ENCODE results near the gene TMBIM1.

TMBIM1 gene, protein sequence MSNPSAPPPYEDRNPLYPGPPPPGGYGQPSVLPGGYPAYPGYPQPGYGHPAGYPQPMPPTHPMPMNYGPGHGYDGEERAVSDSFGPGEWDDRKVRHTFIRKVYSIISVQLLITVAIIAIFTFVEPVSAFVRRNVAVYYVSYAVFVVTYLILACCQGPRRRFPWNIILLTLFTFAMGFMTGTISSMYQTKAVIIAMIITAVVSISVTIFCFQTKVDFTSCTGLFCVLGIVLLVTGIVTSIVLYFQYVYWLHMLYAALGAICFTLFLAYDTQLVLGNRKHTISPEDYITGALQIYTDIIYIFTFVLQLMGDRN

GRCh38 chr2:218292048-218293014 is at the start of gene TMBIM1:
Gene TMBIM1, minus strand, starts transcription at chr2:218292503. Its CDS starts 10,362 bp downstream, at chr2:218282141.
- DNase-seq = peak; percentile 87

DNA sequence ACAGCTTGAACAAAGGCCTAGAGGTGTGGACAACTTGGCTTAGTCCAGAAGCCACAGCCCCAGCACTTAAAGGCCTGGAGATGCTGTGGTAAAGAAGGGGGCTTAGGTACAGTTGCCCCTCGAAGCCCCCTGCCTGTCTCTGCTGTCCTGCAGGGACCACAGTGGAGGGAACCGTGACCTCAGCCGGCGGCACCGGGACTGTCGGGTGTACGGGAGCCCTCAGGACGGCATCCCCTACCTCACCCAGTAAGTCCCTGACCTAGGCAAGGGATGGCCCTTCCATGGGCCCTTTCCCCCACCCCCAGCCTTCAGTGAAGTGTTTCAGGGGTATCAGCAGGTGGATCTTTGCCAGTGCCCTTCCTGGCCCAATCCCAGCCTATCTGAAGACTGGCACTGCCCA is 49.1 kb upstream of the TMBIM1 start:
- DNase-seq = no peak

DNA sequence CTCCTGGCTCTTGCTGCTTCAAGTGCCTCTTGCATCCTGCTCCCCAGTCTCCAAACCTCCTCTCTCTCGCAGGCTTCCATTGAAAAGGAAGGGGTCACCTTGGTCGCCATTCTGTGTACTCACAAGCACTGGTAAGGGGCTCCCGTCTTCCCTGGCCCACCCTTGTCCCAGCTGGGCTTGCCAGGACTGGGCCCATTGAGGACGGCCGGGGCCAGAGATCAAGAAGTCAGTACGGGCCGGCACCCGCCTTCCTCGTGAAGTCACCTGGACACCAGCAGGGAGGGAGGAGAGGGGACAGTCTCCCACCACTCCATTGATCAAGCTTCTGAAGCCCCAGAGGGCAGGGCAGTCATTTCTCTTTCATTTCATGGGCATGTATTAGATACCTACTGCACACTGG is 48.4 kb upstream of the TMBIM1 start:
- DNase-seq = no peak

- no peak for DNase-seq
Measured at GRCh38 chr2:218334531-218334930, 42.2 kb upstream of the TMBIM1 start.

DNA sequence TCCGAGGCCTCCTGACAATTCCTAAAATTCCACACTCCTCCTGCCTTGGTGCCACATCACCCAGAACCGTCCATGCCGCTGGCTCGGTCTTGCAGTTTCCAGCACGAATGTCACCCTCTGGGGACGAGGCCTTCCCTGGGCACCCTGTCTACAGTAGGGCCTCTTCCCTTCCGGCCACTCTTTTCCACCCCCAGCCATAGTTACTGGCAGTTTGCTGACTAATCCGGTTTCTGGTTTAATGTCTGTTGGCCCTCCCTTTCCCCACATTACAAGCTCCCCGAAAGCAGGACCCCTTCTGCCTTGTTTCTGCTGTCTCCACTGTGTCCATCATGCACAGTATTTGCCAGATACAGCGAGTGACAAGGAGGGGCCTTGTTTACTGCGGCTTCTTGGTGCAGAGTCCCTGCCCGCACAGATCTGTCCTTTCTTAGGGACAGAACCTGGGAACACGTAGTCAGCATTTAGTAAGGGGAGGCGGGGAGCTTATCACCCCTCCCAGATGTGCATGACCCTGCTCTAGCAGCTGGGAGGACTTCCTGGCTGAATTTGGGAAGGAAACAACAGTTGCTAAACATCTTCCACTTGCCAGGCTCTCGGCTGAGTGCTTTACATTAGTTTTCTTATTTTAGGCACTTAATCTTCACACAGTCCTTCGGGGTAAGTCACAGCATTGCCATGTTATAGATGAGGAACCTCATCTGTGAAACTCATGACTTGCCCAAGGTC is 40.8 kb upstream of the TMBIM1 start:
- no peak for DNase-seq

DNA sequence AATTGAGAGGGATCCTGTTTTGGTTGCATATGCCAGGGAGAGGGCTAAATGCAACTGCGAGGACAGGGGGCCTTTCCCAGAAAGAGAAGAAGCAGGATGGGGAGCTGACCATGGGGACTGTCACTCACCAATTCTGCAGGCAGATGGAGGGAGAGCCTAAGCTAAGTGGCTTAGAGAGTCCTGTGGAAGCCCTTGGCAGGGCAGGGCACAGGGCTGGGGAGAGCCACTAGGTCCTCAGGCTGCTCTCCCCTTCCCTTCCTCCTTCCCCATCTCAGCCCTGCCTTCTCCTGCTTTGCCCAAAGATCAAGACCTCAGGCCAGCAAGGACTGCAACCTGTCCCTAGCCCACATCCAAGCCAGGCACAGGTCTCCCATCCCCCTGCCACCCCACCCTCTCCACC is 40.0 kb upstream of the TMBIM1 start:
- no peak for DNase-seq

DNA sequence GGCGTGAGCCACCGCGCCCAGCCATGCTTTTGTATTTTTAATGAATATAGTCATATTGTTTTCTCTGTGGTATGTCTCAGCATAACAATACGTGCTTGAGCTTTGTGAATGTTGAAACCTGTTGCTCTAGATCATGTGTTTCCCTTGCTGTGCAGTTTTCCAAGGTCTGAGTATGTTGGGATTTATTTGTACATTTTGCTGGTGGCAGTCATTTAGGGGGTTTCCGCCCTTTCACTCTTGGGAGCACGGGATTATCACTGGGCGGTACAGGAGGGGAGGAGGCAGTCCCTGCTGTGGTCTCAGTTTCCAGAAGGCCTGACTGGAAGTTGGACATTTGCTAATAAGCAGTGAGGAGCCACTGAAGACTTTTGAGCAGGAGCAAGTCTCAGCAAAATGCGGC is 39.4 kb upstream of the TMBIM1 start:
- no peak for DNase-seq

- no peak for DNase-seq
Measured at GRCh38 chr2:218329826-218330593, 37.7 kb upstream of the TMBIM1 start.

DNA sequence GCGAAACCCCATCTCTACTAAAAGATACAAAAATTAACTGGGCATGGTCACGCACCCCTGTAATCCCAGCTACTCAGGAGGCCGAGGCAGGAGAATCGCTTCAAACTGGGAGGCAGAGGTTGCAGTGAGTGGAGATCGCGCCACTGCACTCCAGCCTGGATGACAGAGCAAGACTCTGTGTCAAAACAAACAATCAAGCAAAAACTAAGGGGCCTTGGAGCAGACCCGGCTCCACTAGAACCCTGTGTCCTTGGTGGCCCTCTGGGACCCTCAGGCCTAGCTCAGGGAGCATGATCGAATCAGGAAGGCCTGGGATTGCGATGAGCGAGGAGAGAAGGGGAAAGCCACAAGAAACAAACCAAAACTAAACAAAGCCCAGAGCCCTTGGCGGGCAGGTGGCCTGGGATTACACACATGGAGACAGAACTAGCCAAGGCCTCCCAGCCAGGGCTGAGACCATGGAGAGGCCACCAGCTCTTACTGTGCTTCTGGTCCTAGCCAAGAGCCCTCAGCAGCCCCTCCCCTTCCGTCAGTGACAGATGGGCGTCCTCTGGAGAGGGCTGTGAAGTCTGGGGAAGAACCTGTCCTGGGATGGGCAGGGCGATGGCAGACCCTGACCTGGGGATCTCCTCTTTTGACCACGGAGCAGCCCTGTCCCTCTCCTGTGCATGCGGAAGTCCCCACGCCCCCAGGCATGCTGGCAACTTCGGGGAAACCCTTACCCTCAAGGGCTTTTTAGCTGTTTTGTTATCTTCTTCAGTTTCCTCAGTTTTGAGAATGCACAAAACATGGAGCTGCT is 36.9 kb upstream of the TMBIM1 start:
- no peak for DNase-seq

GRCh38 chr2:218328294-218328693 is 36.0 kb upstream of the TMBIM1 start:
- DNase-seq = no peak

DNA sequence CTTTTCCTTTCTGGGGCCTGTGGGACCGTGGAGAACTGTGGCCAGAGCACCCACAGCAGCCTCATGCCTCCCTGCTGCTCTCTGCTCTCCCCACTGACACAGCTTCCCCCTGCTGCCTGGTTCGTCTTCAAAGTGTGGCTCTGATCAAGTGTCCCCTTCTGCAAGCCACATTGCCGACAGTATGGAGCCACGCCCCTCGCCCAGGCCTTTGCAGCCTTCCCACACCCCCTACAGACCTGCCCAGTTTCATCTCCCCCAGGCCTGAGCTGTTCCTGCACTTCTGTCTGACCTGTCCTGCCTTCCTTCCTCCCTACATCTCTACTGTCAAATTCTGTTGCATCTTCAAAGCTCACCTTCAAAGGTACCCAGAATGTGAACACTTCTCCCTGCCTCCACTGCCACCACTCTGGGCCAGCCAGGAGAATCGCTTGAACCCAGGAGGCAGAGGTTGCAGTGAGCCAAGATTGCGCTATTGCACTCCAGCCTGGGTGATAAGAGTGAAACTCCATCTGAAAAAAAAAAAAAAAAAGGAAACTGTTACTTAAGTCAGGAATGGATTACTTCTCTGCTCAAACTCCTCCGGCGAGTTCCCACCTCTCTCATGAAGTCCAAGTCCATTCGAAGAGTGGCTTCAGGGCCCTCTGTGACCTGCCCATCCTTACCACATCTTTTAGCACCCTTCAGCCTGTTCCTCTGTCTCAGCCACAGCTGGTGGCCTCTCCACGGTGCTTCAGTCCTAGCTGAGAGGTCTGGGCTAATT is 35.3 kb upstream of the TMBIM1 start:
- no peak for DNase-seq

- no peak for DNase-seq
Measured at GRCh38 chr2:218326315-218326714, 34.0 kb upstream of the TMBIM1 start.

DNA sequence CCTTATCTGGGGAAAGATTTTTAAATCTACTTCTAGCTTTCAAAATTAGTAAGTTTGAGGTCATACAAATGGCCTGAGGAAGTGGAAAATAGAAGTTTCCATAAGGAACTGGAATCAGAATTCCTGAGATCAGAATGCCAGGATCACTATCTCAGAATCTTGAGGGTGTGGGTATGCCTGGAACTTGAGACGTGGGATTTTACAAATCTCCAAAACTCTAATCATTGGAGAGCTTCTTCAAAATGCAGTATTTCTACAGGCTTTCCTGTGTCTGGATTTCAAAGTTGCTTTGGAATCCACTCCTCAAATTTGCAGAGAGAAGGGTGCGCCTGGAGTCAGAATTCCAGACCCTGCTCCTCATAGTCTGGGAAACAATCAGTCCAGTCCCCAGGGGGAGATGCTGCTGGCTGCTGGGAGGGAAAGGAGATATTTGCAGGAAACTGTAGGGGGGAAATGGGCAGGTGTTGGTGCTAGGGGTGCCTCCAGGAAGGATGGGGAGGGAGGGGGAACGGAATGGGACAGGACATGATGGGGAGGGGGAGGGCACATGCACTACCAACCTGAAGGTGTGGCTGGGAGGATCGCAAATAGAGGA is 33.4 kb upstream of the TMBIM1 start:
- no peak for DNase-seq

- DNase-seq = no peak
Measured at GRCh38 chr2:218323526-218324472, 31.5 kb upstream of the TMBIM1 start.

GRCh38 chr2:218322768-218323525 is 30.6 kb upstream of the TMBIM1 start:
- peak; percentile 61 for DNase-seq

GRCh38 chr2:218320704-218321336 is 28.5 kb upstream of the TMBIM1 start:
- no peak for DNase-seq

DNA sequence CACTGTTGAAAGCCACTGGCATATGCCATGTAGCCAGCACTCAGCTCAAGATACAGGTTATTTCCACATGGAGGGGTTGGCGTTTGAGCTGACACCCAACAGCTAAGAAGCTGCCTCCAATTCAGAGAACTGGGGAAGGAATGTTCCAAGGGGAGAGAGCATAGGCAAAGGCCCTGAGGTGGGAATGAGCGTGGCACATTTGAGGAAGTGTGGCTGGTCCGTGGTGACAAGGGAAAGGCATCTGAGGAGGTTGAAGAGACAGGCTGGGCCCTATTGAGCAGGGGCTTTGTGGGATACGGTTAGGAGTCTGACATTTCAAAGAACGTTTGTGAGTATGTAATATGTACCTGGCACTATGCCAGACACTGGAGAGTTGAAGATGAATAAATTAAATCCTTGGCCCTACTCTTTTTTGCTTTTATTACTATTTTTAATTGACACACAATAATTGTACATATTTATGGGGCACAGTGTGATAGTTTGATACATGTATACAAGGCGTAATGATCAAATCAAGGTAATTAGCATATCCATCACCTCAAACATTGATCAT is 27.6 kb upstream of the TMBIM1 start:
- DNase-seq = no peak

- no peak for DNase-seq
Measured at GRCh38 chr2:218318241-218318640, 25.9 kb upstream of the TMBIM1 start.
